H1 (cell line): ENCODE measurements around the gene DSTYK. TPM values are rescaled to one million over a fixed set of nuclear protein-coding genes. Genes with fewer than 3 reads are reported as not detected.

ENCODE experiments used
- CTCF ChIA-PET: fragments of 300-600 bp; sonication (Branson Sonifier 250); formaldehyde crosslinking; loops from one replicate; lab custom pipeline; 2021; ENCODE audit not compliant: partially characterized antibody; lab: Charles Lee
- POLR2A ChIA-PET: fragments of 300-600 bp; sonication (Branson Sonifier 250); formaldehyde crosslinking; loops from one replicate; lab custom pipeline; 2021; ENCODE audit warnings: inconsistent platforms; ENCODE audit not compliant: partially characterized antibody; lab: Charles Lee
- DNase-seq, 2 experiments: peaks; one replicate each; pipeline versions ENCODE4 v3.0.0 to v3.0.0-alpha.2; 2010 to 2022; ENCODE audit warnings: low spot score in 2 of 2, low read depth in 1 of 2, mixed read lengths in 1 of 2
- FAIRE-seq: peaks from 2 replicates; lab custom pipeline; 2011; peaks lifted over from hg19 to GRCh38; lab: Jason Lieb, UNC
- H2AFZ ChIP-seq: 2 replicates; pipeline ENCODE4 v1.8.1; 2012; ENCODE audit warnings: low read length, inconsistent platforms
- H2AK5ac ChIP-seq: 2 replicates; pipeline ENCODE4 v1.6.1; 2013; ENCODE audit warnings: low read depth, low read length
- H2BK120ac ChIP-seq: replicated peaks from 2 replicates; pipeline ENCODE3; 2013; ENCODE audit warnings: low read depth, low read length, inconsistent platforms
- H2BK12ac ChIP-seq: 2 replicates; pipeline ENCODE4 v1.6.1; 2013; ENCODE audit warnings: low read depth, low read length
- H2BK15ac ChIP-seq: 2 replicates; pipeline ENCODE4 v1.6.1; 2013; ENCODE audit warnings: low read length
- H2BK20ac ChIP-seq: 2 replicates; pipeline ENCODE4 v1.6.1; 2013; ENCODE audit warnings: low read length
- H2BK5ac ChIP-seq: 2 replicates; pipeline ENCODE4 v1.6.1; 2013; ENCODE audit warnings: low read depth, low read length
- H3K14ac ChIP-seq: 2 replicates; pipeline ENCODE4 v1.6.1; 2013; ENCODE audit warnings: inconsistent platforms; ENCODE audit not compliant: insufficient read length
- H3K18ac ChIP-seq: 2 replicates; pipeline ENCODE4 v1.6.1; 2013; ENCODE audit warnings: low read length; ENCODE audit errors: extremely low read depth
- H3K23ac ChIP-seq: 2 replicates; pipeline ENCODE4 v1.6.1; 2013; ENCODE audit warnings: inconsistent platforms; ENCODE audit not compliant: insufficient read length
- H3K23me2 ChIP-seq: 2 replicates; pipeline ENCODE4 v1.6.1; 2013; ENCODE audit warnings: low read depth, low read length
- H3K27ac ChIP-seq: 2 replicates; pipeline ENCODE4 v1.6.1; 2011; ENCODE audit warnings: low read depth, low read length, inconsistent platforms
- H3K27me3 ChIP-seq, 4 experiments: replicated peaks in 1 of 4; 1 replicate in 1 of 4; 2 replicates in 3 of 4; pipeline versions ENCODE4 v1.6.1 to v1.8.1; 2011 to 2013; ENCODE audit warnings: low read length in 3 of 4, mild to moderate bottlenecking in 3 of 4, inconsistent platforms in 2 of 4, mixed read lengths in 2 of 4, moderate library complexity in 1 of 4; ENCODE audit not compliant: control insufficient read depth in 3 of 4, insufficient read depth in 3 of 4; ENCODE audit errors: extremely low read depth in 1 of 4
- H3K36me3 ChIP-seq, 4 experiments: 2 replicates each; pipeline versions ENCODE4 v1.6.1 to v1.8.1; 2011 to 2013; ENCODE audit warnings: mild to moderate bottlenecking in 4 of 4, low read length in 3 of 4, moderate library complexity in 2 of 4, control low read depth in 1 of 4, inconsistent platforms in 1 of 4; ENCODE audit not compliant: insufficient read depth in 4 of 4, control insufficient read depth in 2 of 4
- H3K4ac ChIP-seq: replicated peaks from 2 replicates; pipeline ENCODE3; 2013; ENCODE audit warnings: low read length, low read depth, mixed read lengths, inconsistent platforms; ENCODE audit not compliant: insufficient read length
- H3K4me1 ChIP-seq, 4 experiments: replicated peaks in 1 of 4; 1 replicate in 1 of 4; 2 replicates in 3 of 4; pipeline versions ENCODE4 v1.6.1 to v1.8.1; 2011 to 2013; ENCODE audit warnings: low read length in 3 of 4, inconsistent platforms in 2 of 4, mixed read lengths in 1 of 4; ENCODE audit not compliant: insufficient read depth in 4 of 4, control insufficient read depth in 3 of 4
- H3K4me2 ChIP-seq, 2 experiments: 2 replicates each; pipeline versions ENCODE4 v1.6.1 to v1.8.1; 2011 to 2013; ENCODE audit warnings: low read depth in 2 of 2, low read length in 2 of 2, control low read depth in 1 of 2, inconsistent platforms in 1 of 2, mild to moderate bottlenecking in 1 of 2; ENCODE audit not compliant: insufficient read depth in 1 of 2
- H3K4me3 ChIP-seq, 4 experiments: fragments of 200-600, 300-600 bp in 1 of 4; sonication (generic), shearing (Covaris generic), sonication (Bioruptor Twin) in 1 of 4; 2 replicates each; pipeline versions ENCODE4 v1.5.1 to v1.8.1; 2011 to 2016; ENCODE audit warnings: low read length in 4 of 4, low read depth in 3 of 4, control low read depth in 2 of 4, inconsistent platforms in 2 of 4, mild to moderate bottlenecking in 2 of 4, mixed read lengths in 1 of 4, moderate library complexity in 1 of 4; ENCODE audit not compliant: insufficient read depth in 2 of 4; ENCODE audit errors: extremely low read depth in 1 of 4
- H3K56ac ChIP-seq: replicated peaks from 2 replicates; pipeline ENCODE3; 2013; ENCODE audit warnings: low read depth, mild to moderate bottlenecking, mixed read lengths, low read length, inconsistent platforms; ENCODE audit not compliant: insufficient read length
- H3K79me1 ChIP-seq: 2 replicates; pipeline ENCODE4 v1.6.1; 2013; ENCODE audit warnings: low read depth, low read length, control low read depth
- H3K79me2 ChIP-seq, 2 experiments: 2 replicates each; pipeline versions ENCODE4 v1.6.1 to v1.8.1; 2012 to 2013; ENCODE audit warnings: low read length in 2 of 2, mild to moderate bottlenecking in 2 of 2, inconsistent platforms in 1 of 2; ENCODE audit not compliant: insufficient read depth in 2 of 2, control insufficient read depth in 1 of 2
- H3K9ac ChIP-seq, 4 experiments: replicated peaks in 1 of 4; 1 replicate in 1 of 4; 2 replicates in 3 of 4; pipeline versions ENCODE4 v1.6.1 to v1.8.1; 2011 to 2013; ENCODE audit warnings: low read depth in 3 of 4, low read length in 3 of 4, control low read depth in 2 of 4, mild to moderate bottlenecking in 2 of 4, moderate library complexity in 2 of 4, inconsistent platforms in 1 of 4; ENCODE audit errors: extremely low read depth in 1 of 4
- H3K9me3 ChIP-seq, 2 experiments: 2 replicates each; pipeline versions ENCODE4 v1.6.1 to v1.8.1; 2012 to 2013; ENCODE audit warnings: mild to moderate bottlenecking in 2 of 2, moderate library complexity in 2 of 2, control low read depth in 1 of 2, inconsistent platforms in 1 of 2, low read depth in 1 of 2, low read length in 1 of 2, mixed read lengths in 1 of 2; ENCODE audit not compliant: insufficient read depth in 2 of 2
- H4K20me1 ChIP-seq, 2 experiments: replicated peaks in 1 of 2; 2 replicates each; pipeline versions ENCODE3 to v1.8.1; 2011 to 2013; ENCODE audit warnings: inconsistent platforms in 2 of 2, low read length in 2 of 2, mild to moderate bottlenecking in 1 of 2; ENCODE audit not compliant: insufficient read depth in 2 of 2, control insufficient read depth in 1 of 2
- H4K5ac ChIP-seq: 2 replicates; pipeline ENCODE4 v1.6.1; 2013; ENCODE audit warnings: low read length, low read depth, mixed read lengths, inconsistent platforms; ENCODE audit not compliant: insufficient read length
- H4K8ac ChIP-seq: 2 replicates; pipeline ENCODE4 v1.8.0; 2013; ENCODE audit warnings: mild to moderate bottlenecking, moderate library complexity, low read length, inconsistent platforms; ENCODE audit not compliant: insufficient read depth; ENCODE audit errors: extremely low read depth
- H4K91ac ChIP-seq: replicated peaks from 2 replicates; pipeline ENCODE3; 2013; ENCODE audit warnings: low read length, mixed read lengths, inconsistent platforms; ENCODE audit not compliant: insufficient read length
- ASH2L ChIP-seq: fragments of 200-600, 300-600 bp; sonication (generic); IDR thresholded peaks from one replicate; pipeline ENCODE4 v1.7.1; 2017; ENCODE audit warnings: low read length
- CHD2 ChIP-seq: IDR thresholded peaks from 2 replicates; pipeline ENCODE4 v1.6.1; 2012; ENCODE audit warnings: low read length, improper control_type of control experiment
- CTBP2 ChIP-seq: IDR thresholded peaks from 2 replicates; pipeline ENCODE4 v1.7.0; 2011; ENCODE audit warnings: borderline replicate concordance, mild to moderate bottlenecking, moderate library complexity, mixed read lengths, low read length; ENCODE audit not compliant: insufficient read depth, insufficient read length
- RXRA ChIP-seq: IDR thresholded peaks from 2 replicates; pipeline ENCODE4 v1.6.1; 2011; ENCODE audit warnings: low read depth, mild to moderate bottlenecking, low read length, moderate library complexity; ENCODE audit not compliant: insufficient read depth
- WGBS, 2 experiments: shearing (Covaris generic) in 1 of 2; methylation state at CpG; one replicate each; pipeline versions ENCODE4 v1.1.6 to v1.1.7; 2013 to 2015; ENCODE audit warnings: low lambda C conversion rate in 2 of 2, mixed read lengths in 2 of 2, inconsistent platforms in 1 of 2, low coverage in 1 of 2, missing lambda C conversion rate in 1 of 2; ENCODE audit not compliant: insufficient replicate concordance in 2 of 2, insufficient coverage in 1 of 2, insufficient read length in 1 of 2; ENCODE audit errors: extremely low coverage in 1 of 2, missing lambda C conversion rate in 1 of 2; 5-methylcytosine and 5-hydroxymethylcytosine counted together
- polyA plus RNA-seq, 7 experiments: library from polyadenylated mRNA; depleted of rRNA in 3 of 7; stranded (reverse) in 5 of 7; unstranded in 2 of 7; fragments of >200 nt in 5 of 7; fragments of 200-250 nt in 2 of 7; gene quantifications; 1 replicate in 5 of 7; 2 replicates in 1 of 7; 4 replicates in 1 of 7; pipeline versions ENCODE4 v1.2.1 to v1.2.3, GENCODE V29; 2011 to 2013; ENCODE audit warnings: missing spikeins in 2 of 7, mixed read lengths in 2 of 7
- total RNA-seq: library from RNA; stranded (reverse); fragmentation: NEBNext Ultra II Directional; extraction: Animal tissue kit (Norgen Biotek cat#: 25700); gene quantifications from 2 replicates; pipeline ENCODE4 v1.2.1, GENCODE V29; 2021

DSTYK gene
- total and polyA plus RNA-seq, 2 of the 8 experiments (the other 6 are each of a cell fraction or from before 2014, with no cell fraction given) = 2.7 to 8.5 TPM

- DNase-seq (no peak), FAIRE-seq (no peak)
- H3K9me3 ChIP-seq = no peaks in the 10 kb centered on the region
- no peak overlapping the region for H2BK15ac ChIP-seq
- no peak overlapping the region for H3K27ac ChIP-seq
- H2AK5ac ChIP-seq = no peak overlapping the region
- H3K36me3 ChIP-seq = peaks cover 0 to 5% (median 2%) of the 10 kb centered on the region in 4 experiments; a peak in 3 of 8 replicates
- H3K14ac ChIP-seq = no peak overlapping the region
- no peak overlapping the region for H3K4ac ChIP-seq
- no peak overlapping the region for H4K91ac ChIP-seq
- H3K18ac ChIP-seq = no peak overlapping the region
- H2BK5ac ChIP-seq = no peak overlapping the region
- H4K8ac ChIP-seq = no peak overlapping the region
- H2BK120ac ChIP-seq = no peak overlapping the region
- H3K4me1 ChIP-seq = peaks cover 0 to 4% (median 0%) of the 10 kb centered on the region in 4 experiments; a peak in 4 of 7 replicates
- POLR2A ChIA-PET = interaction anchor here (1.3 to 4.2 kb wide), 3 partner anchors 7 to 54 kb away, joined by 3 to 11 read pairs (median 5); partner anchors contain the start of gene TMCC2
- H3K9ac ChIP-seq = no peak overlapping the region
- peaks cover 0 to 1% of the 10 kb centered on the region in 2 experiments for H4K20me1 ChIP-seq
- H3K23ac ChIP-seq = no peak overlapping the region
- no peak overlapping the region for H2BK12ac ChIP-seq
- no peak overlapping the region for H4K5ac ChIP-seq
- H3K27me3 ChIP-seq = no peaks in the 10 kb centered on the region
- H3K4me3 ChIP-seq = no peak overlapping the region
- H3K56ac ChIP-seq = no peak overlapping the region
- 84% methylated on average over 4 of the region's 4 CpGs; no CpG with 5 or more reads in 1 of the 2 experiments for WGBS, 2 experiments
- TF ChIP-seq CHD2 (no peak), RXRA (no peak), ASH2L (no peak), CTBP2 (no peak)
- TF ChIP-seq, all 59 proteins: peak for 0
- Histone ChIP-seq H2AFZ (no peak overlapping the region), H3K79me2 (no peaks in the 10 kb centered on the region), H3K4me2 (no peak overlapping the region), H3K79me1 (no peaks in the 10 kb centered on the region; the same call in 1 of the 2 replicates), H3K23me2 (no peaks in the 10 kb centered on the region), H2BK20ac (no peak overlapping the region)
- CTCF ChIA-PET = interaction anchor here (0.6 to 40.8 kb wide), 4 partner anchors 1 to 437 kb away, joined by 3 to 1035 read pairs (median 519); partner anchors contain the start of gene TMCC2
Measured at GRCh38 chr1:205244384-205244783, 32.9 kb upstream of the DSTYK start.
